GM19193 (cell line): ENCODE measurements around the gene C1R.

Experiments used
- POLR2A ChIP-seq: IDR thresholded peaks from 4 replicates; pipeline ENCODE4 v1.6.1; 2011; ENCODE audit not compliant: insufficient read depth, insufficient read length; ENCODE audit errors: extremely low read depth

C1R gene

DNA sequence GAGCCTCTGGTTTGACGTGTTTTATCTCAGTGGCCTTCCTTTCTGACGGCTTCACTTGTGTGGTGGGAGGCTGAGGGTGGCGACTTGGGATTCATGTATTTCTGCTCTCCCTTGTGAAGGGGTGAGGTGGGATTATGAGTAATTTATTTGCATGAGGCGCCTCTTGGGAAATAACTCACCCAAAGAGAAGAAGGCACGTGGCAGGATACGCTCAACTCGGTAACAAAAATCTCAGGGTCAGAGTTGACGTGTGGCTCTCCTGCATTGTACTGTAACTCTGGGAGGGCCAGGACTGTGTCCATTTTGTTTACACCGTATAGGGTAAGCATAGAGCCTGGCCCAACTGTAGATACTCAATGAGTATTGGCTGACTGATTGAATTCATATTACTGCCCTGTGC is 46.3 kb downstream of the C1R start:
- no peak for TF ChIP-seq POLR2A

DNA sequence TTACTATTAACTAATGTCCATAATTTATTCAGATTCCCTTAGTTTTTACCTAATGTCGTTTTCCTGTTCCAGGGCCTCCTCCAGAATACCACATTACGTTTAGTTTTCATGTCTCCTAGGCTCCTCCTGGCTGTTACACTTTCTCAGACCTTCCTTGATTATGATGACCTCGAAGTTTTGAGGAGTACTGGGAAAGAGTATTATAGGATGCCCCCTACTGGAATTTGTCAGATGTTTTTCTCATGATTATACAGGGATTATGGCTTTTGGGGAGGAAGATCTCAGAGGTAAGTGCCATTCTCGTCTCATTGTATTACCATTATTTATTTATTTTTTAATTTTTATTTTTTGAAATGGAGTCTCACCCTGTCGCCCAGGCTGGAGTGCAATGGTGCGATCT is 49.4 kb downstream of the C1R start:
- TF ChIP-seq POLR2A, result no peak

DNA sequence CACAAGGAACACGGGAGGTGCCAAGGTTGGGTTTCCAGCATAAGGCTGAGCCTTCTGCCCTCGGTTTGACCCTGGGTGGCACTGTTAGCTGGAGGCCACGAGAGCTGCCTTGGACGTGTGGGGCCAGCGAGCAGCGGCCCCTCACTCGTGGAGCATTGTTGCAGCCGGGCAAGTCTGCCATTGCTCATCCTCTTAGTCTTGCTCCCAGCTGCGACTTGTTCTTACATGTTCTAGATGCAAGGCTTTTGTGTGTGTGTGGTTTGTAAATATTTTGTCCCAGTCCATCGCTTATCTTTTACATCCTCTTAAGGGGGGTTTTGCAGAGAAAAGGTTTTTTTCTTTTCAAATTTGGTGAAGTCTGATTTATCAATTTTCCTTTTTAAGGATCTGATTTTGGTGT is 52.8 kb downstream of the C1R start:
- no peak for TF ChIP-seq POLR2A

DNA sequence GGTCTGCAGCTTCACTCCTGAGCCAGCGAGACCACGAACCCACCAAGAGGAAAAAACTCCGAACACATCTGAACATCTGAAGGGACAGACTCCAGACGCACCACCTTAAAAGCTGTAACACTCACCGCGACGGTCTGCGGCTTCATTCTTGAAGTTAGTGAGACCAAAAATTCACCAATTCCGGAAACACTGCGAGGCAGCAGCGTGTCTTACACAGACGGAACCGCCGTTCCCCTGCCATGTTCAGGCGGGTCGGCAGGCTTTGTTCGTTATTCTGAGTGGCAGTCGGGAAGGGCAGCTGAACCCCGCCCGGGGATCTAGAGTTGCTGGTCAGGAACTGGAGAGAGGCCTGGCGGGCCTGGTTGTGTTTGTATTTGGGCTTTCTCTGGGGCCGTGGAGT is 53.7 kb downstream of the C1R start:
- no peak for TF ChIP-seq POLR2A

DNA sequence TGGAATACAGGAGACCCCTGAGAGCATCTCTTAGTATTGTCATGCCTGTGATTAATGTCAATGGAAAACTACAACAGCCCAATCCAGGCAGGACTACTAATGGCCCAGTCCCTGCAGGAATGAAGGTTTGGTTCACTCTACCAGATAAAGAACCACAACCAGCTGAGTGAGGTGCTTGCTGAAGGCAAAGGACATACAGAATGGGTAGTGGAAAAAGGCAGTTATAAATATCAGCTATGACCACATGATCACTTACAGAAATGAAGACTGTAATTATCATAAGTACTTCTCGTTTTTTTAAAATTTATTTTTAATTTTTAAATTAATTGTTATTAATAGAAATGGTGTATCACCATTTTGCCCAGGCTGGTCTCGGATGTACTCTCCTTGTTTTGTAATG is 56.8 kb downstream of the C1R start:
- no peak for TF ChIP-seq POLR2A

DNA sequence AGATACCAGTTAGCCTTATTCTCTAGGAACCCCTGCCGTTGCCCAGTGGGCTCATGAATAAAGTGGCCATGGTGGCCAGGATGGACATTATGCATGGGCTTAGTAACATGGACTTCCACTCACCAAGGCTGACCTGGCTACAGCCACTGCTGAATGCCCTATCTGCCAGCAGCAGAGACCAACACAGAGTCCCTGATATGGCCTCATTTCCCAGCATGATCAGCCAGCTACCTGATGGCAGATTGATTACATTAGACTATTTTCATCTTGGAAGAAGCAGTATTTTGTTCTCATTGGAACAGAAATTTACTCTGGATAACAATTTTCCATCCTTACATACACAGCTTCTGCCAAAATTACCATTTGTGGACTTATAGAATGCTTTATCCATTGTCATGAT is 57.8 kb downstream of the C1R start:
- no peak for TF ChIP-seq POLR2A

DNA sequence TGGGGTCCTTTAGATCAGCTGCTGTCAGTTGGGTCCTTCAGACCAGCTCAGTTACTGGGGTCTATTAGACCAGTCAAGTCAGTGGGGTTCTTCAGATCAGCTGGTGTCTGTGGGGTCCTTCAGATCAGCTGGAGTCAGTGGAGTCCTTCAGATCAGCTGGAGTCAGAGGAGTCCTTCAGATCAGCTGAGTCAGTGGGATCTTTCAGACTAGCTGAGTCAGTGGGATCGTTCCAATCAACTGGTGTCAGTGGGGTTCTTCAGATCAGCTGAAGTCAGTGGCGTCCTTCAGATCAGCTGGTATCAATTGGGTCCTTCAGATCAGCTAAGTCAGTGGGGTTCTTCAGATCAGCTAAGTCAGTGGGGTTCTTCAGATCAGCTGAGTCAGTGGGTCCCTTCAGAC is 59.3 kb downstream of the C1R start:
- no peak for TF ChIP-seq POLR2A

DNA sequence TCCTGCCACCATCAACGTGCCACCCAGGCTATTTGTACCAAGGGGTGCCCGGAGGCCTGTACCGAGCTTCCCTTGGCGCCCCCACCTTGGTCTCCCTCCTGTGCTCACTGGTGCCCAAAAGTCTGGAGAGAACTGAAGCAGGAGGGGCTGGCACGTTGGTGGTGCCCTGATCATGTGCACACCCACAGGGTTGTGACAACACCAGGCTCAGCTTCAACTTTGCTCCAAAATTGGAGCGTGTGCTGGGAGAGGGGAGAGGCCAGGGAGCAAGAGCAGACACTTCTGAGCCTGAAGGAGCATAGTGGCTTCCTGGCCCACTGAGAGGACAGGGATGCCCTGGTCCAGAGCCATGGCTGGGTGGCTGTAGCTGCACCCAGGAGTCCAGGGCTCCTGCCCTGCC is 60.9 kb downstream of the C1R start:
- TF ChIP-seq POLR2A, result no peak
